T-helper 1 cell treated with Interleukin-12 subunit alpha and Interleukin-12 subunit beta and Interleukin-4 antibody, amounts not matched to agents 30 μg/mL and 1 μg/mL, for 36 hours (primary cell): ENCODE results near the gene AHCYL2.
"Not testable (repeated sequence)": the region's sequence is repeated elsewhere in the genome, so short reads cannot be mapped to it uniquely, and the experiment has no call there.

Source experiments
- H3K27ac Mint-ChIP-seq: one replicate; pipeline ENCODE4 v1.8.0; 2021; ENCODE audit warnings: mild to moderate bottlenecking, mixed read lengths
- H3K27me3 Mint-ChIP-seq: one replicate; pipeline ENCODE4 v1.8.0; 2021; ENCODE audit warnings: low read depth, mixed read lengths
- H3K36me3 Mint-ChIP-seq: one replicate; pipeline ENCODE4 v1.8.0; 2021; ENCODE audit warnings: low read depth, mixed read lengths
- H3K4me1 Mint-ChIP-seq: one replicate; pipeline ENCODE4 v1.8.0; 2021; ENCODE audit warnings: low read depth, mixed read lengths
- H3K4me3 Mint-ChIP-seq: one replicate; pipeline ENCODE4 v1.8.0; 2021; ENCODE audit warnings: mild to moderate bottlenecking, moderate library complexity, mixed read lengths
- H3K9me3 Mint-ChIP-seq: one replicate; pipeline ENCODE4 v1.8.0; 2021; ENCODE audit warnings: mixed read lengths

AHCYL2 gene

GRCh38 chr7:129202058-129202777, 22.6 kb upstream of the AHCYL2 start:
- Mint-ChIP-seq H3K9me3 (no peaks in the 10 kb centered on the region), H3K4me1 (no peaks in the 10 kb centered on the region), H3K4me3 (no peak overlapping the region), H3K27ac (no peak overlapping the region), H3K36me3 (no peaks in the 10 kb centered on the region), H3K27me3 (peaks cover 16% of the 10 kb centered on the region)

- no peak overlapping the region for H3K27ac Mint-ChIP-seq
- H3K36me3 Mint-ChIP-seq, result no peaks in the 10 kb centered on the region
- H3K27me3 Mint-ChIP-seq, result peaks cover 14% of the 10 kb centered on the region
- no peaks in the 10 kb centered on the region for H3K4me1 Mint-ChIP-seq
- H3K9me3 Mint-ChIP-seq, result no peaks in the 10 kb centered on the region
- no peak overlapping the region for H3K4me3 Mint-ChIP-seq
These were observed 21.6 kb upstream of the AHCYL2 start for GRCh38 chr7:129203050-129203741.

- Mint-ChIP-seq H3K27ac (no peak overlapping the region), H3K4me1 (peaks cover 1% of the 10 kb centered on the region), H3K27me3 (peaks cover 13% of the 10 kb centered on the region), H3K36me3 (no peaks in the 10 kb centered on the region), H3K9me3 (no peaks in the 10 kb centered on the region), H3K4me3 (no peak overlapping the region)
These were observed 19.6 kb upstream of the AHCYL2 start for GRCh38 chr7:129205126-129205818.

GRCh38 chr7:129205987-129206785, 18.6 kb upstream of the AHCYL2 start:
- H3K27me3 Mint-ChIP-seq, result peaks cover 13% of the 10 kb centered on the region
- H3K4me3 Mint-ChIP-seq, result no peak overlapping the region
- H3K27ac Mint-ChIP-seq, result no peak overlapping the region

GRCh38 chr7:129208667-129209066, 16.2 kb upstream of the AHCYL2 start:
- Mint-ChIP-seq H3K27me3 (peaks cover 10% of the 10 kb centered on the region), H3K9me3 (no peaks in the 10 kb centered on the region), H3K4me1 (peaks cover 2% of the 10 kb centered on the region), H3K4me3 (no peak overlapping the region), H3K27ac (no peak overlapping the region), H3K36me3 (no peaks in the 10 kb centered on the region)

More at GRCh38 chr7:129205987-129206785, 18.6 kb upstream of the AHCYL2 start:
- Mint-ChIP-seq H3K4me1 (peaks cover 2% of the 10 kb centered on the region), H3K36me3 (no peaks in the 10 kb centered on the region), H3K9me3 (no peaks in the 10 kb centered on the region)

GRCh38 chr7:129209067-129209926, 15.5 kb upstream of the AHCYL2 start:
- H3K4me3 Mint-ChIP-seq, result no peak overlapping the region
- H3K27me3 Mint-ChIP-seq, result peaks cover 10% of the 10 kb centered on the region

GRCh38 chr7:129210256-129210988, 14.4 kb upstream of the AHCYL2 start:
- no peaks in the 10 kb centered on the region for H3K9me3 Mint-ChIP-seq
- no peaks in the 10 kb centered on the region for H3K36me3 Mint-ChIP-seq
- no peak overlapping the region for H3K4me3 Mint-ChIP-seq
- H3K4me1 Mint-ChIP-seq, result peaks cover 2% of the 10 kb centered on the region
- peaks cover 10% of the 10 kb centered on the region for H3K27me3 Mint-ChIP-seq
- H3K27ac Mint-ChIP-seq, result no peak overlapping the region

More at GRCh38 chr7:129209067-129209926, 15.5 kb upstream of the AHCYL2 start:
- no peaks in the 10 kb centered on the region for H3K9me3 Mint-ChIP-seq
- no peaks in the 10 kb centered on the region for H3K36me3 Mint-ChIP-seq
- H3K4me1 Mint-ChIP-seq, result peaks cover 2% of the 10 kb centered on the region
- no peak overlapping the region for H3K27ac Mint-ChIP-seq

GRCh38 chr7:129210989-129211312, 13.9 kb upstream of the AHCYL2 start:
- Mint-ChIP-seq H3K27ac (no peak overlapping the region), H3K9me3 (no peaks in the 10 kb centered on the region), H3K36me3 (no peaks in the 10 kb centered on the region), H3K4me3 (no peak overlapping the region), H3K4me1 (peaks cover 2% of the 10 kb centered on the region), H3K27me3 (peaks cover 10% of the 10 kb centered on the region)

GRCh38 chr7:129212126-129212525, 12.7 kb upstream of the AHCYL2 start:
- Mint-ChIP-seq H3K36me3 (no peaks in the 10 kb centered on the region), H3K27me3 (peaks cover 10% of the 10 kb centered on the region), H3K4me3 (no peak overlapping the region), H3K4me1 (peaks cover 2% of the 10 kb centered on the region), H3K27ac (no peak overlapping the region), H3K9me3 (no peaks in the 10 kb centered on the region)

- H3K4me1 Mint-ChIP-seq, result peaks cover 2% of the 10 kb centered on the region
- no peaks in the 10 kb centered on the region for H3K36me3 Mint-ChIP-seq
- no peaks in the 10 kb centered on the region for H3K9me3 Mint-ChIP-seq
- no peak overlapping the region for H3K4me3 Mint-ChIP-seq
- H3K27ac Mint-ChIP-seq, result no peak overlapping the region
- H3K27me3 Mint-ChIP-seq, result peaks cover 7% of the 10 kb centered on the region
These were observed 12.2 kb upstream of the AHCYL2 start for GRCh38 chr7:129212596-129212995.

- Mint-ChIP-seq H3K36me3 (no peaks in the 10 kb centered on the region), H3K27me3 (peaks cover 13% of the 10 kb centered on the region), H3K9me3 (no peaks in the 10 kb centered on the region), H3K27ac (no peak overlapping the region), H3K4me3 (no peak overlapping the region), H3K4me1 (peaks cover 2% of the 10 kb centered on the region)
These were observed 11.0 kb upstream of the AHCYL2 start for GRCh38 chr7:129213828-129214227.

- not testable (repeated sequence) for H3K27me3 Mint-ChIP-seq, H3K36me3 Mint-ChIP-seq, H3K27ac Mint-ChIP-seq, H3K4me3 Mint-ChIP-seq, H3K9me3 Mint-ChIP-seq, H3K4me1 Mint-ChIP-seq
These were observed 9.1 kb upstream of the AHCYL2 start for GRCh38 chr7:129215691-129216090.

- not testable (repeated sequence) for H3K4me3 Mint-ChIP-seq, H3K27ac Mint-ChIP-seq, H3K27me3 Mint-ChIP-seq, H3K36me3 Mint-ChIP-seq, H3K9me3 Mint-ChIP-seq, H3K4me1 Mint-ChIP-seq
These were observed 8.6 kb upstream of the AHCYL2 start for GRCh38 chr7:129216101-129216715.
